D721Med (cell line): ENCODE measurements around the gene CX3CL1.

Source experiments
- DNase-seq: peaks from one replicate; pipeline ENCODE4 v3.0.0; 2011; ENCODE audit warnings: low spot score; ENCODE audit not compliant: insufficient read length
- FAIRE-seq: peaks from 2 replicates; lab custom pipeline; 2011; peaks lifted over from hg19 to GRCh38; lab: Jason Lieb, UNC
- CTCF ChIP-seq: IDR thresholded peaks from 2 replicates; pipeline ENCODE4 v1.5.1; 2012; ENCODE audit warnings: mild to moderate bottlenecking, control low read depth; ENCODE audit not compliant: insufficient read depth; ENCODE audit errors: missing control alignments

CX3CL1 gene

GRCh38 chr16:57372372-57373116, at the start of gene CX3CL1:
TSS of gene CX3CL1 (plus strand) at chr16:57372490. CDS start at chr16:57372569, 79 bp downstream.
- no peak for FAIRE-seq
- no peak for TF ChIP-seq CTCF
- DNase-seq = no peak

- TF ChIP-seq CTCF = no peak
- FAIRE-seq = no peak
- no peak for DNase-seq
These were observed 47.5 kb upstream of the CX3CL1 start for GRCh38 chr16:57324749-57325148.

- FAIRE-seq = no peak
- no peak for DNase-seq
- no peak for TF ChIP-seq CTCF
These were observed 46.8 kb upstream of the CX3CL1 start for GRCh38 chr16:57325458-57325857.

- FAIRE-seq (no peak), DNase-seq (no peak)
- TF ChIP-seq CTCF = no peak
These were observed 42.5 kb upstream of the CX3CL1 start for GRCh38 chr16:57329718-57330327.

GRCh38 chr16:57331355-57331754, 40.9 kb upstream of the CX3CL1 start:
- no peak for TF ChIP-seq CTCF
- no peak for FAIRE-seq
- DNase-seq = no peak

- no peak for TF ChIP-seq CTCF
- DNase-seq (no peak), FAIRE-seq (no peak)
These were observed 38.9 kb upstream of the CX3CL1 start for GRCh38 chr16:57333402-57333801.

GRCh38 chr16:57335366-57335765, 36.9 kb upstream of the CX3CL1 start:
- no peak for FAIRE-seq
- no peak for DNase-seq
- no peak for TF ChIP-seq CTCF
